ENCODE measurements around the gene NCOA1.
"Not testable (repeated sequence)": the region's sequence is repeated elsewhere in the genome, so short reads cannot be mapped to it uniquely, and the experiment has no call there.

Gene NCOA1

GRCh38 chr2:24566209-24566608 lies 75.2 kb downstream of the NCOA1 start:
- DNase-seq (ENCODE audit: insufficient read length, low spot score) (no peak), FAIRE-seq (no peak)
- no peak for TF ChIP-seq CTCF (IDR thresholded peaks at IDR 0.05; ENCODE audit: insufficient read depth, missing control alignments)

- no peak for DNase-seq (ENCODE audit: insufficient read length, low spot score)
- no peak for FAIRE-seq
Measured at GRCh38 chr2:24566630-24567029, 75.6 kb downstream of the NCOA1 start.

GRCh38 chr2:24568551-24568950 lies 77.5 kb downstream of the NCOA1 start:
- no peak for TF ChIP-seq CTCF (IDR thresholded peaks at IDR 0.05; ENCODE audit: insufficient read depth, missing control alignments)
- DNase-seq (ENCODE audit: insufficient read length, low spot score) (no peak), FAIRE-seq (no peak)

More at GRCh38 chr2:24566630-24567029, 75.6 kb downstream of the NCOA1 start:
- no peak for TF ChIP-seq CTCF (IDR thresholded peaks at IDR 0.05; ENCODE audit: insufficient read depth, missing control alignments)

DNA sequence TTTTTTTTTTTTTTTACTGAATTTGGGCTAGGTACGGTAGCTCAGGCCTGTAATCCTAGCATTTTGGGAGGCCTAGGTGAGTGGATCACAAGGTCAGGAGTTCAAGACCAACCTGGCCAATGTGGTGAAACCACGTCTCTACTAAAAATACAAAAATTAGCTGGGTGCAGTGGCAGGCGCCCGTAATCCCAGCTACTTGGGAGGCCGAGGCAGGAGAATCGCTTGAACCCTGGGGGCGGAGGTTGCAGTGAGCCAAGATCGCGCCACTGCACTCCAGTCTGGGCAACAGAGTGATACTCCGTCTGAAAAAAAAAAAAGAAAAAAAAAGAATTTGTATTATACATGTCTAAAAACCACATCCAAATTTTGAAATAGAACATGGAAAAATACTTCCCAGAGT lies 78.5 kb downstream of the NCOA1 start:
- FAIRE-seq = not testable (repeated sequence)

DNA sequence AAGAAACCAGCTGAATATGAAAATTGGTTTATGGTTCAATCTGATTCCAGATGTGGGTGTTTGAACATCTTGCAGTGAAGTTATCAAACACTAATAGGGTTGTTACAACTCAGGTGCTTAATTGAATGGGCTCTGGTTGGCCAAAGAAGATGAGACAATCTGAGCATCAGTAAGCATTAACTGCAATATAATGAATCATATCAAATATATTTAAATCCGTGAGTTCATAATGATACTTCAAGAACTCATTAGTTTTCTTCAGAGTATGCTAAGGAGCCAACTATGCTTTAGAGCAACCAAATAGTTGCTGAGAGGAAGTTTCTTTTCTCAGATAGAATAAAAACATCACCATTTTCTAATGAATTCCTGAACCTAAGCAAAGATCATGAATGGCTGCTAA lies 79.2 kb downstream of the NCOA1 start:
- FAIRE-seq = no peak

More for the DNA sequence above, 78.5 kb downstream of the NCOA1 start:
- DNase-seq (ENCODE audit: insufficient read length, low spot score) = not testable (repeated sequence)

DNA sequence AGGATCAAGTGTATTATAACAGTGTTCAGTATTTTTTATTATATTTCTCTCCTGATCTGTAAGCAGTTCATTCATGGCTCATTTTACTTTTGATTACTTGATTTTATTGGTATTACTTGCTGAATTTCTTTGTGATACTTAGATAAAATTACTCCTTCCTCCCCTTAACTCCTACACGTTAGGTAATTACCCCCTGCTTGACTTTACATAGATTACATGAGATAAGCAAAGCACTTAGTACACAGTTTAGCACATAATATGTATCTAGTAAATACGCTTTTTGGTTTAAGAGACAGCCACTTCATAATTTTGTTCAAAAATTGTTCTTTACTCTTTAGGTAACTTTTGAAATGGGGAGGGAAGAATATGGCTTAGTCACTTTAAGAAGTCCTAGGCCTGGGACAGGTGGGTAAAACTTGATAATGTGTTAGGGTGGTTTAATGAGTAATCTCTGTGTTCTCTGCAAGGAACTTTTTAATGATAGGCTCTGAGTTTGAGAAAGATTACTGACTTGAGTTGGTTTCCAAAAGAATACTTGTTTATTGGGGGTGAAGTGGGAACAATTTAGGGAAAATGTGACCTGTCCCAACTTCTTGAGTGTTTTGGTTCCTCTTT lies 80.9 kb downstream of the NCOA1 start:
- no peak for TF ChIP-seq CTCF (IDR thresholded peaks at IDR 0.05; ENCODE audit: insufficient read depth, missing control alignments)
- no peak for FAIRE-seq
- DNase-seq (ENCODE audit: insufficient read length, low spot score) = no peak

More for the DNA sequence above, 79.2 kb downstream of the NCOA1 start:
- TF ChIP-seq CTCF (IDR thresholded peaks at IDR 0.05; ENCODE audit: insufficient read depth, missing control alignments) = no peak
- no peak for DNase-seq (ENCODE audit: insufficient read length, low spot score)

DNA sequence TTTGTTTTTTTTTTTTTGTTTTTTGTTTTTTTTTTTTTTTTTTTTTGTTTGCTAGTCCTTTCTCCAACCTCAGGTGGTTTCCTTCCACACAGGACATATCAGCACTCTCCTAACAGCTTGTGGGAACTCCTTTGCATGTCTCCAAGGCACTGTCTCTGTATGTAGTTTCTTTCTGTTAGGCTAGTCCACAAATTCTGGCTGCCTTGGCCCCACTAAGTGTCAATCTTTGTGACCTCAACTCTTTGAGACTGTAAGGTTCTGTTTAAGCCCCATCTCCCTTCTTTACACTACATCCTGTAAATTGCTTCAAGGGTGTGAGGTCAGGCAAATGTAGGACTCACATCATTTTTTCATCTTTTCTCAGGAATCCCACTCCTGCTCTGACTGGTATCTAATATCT lies 85.1 kb downstream of the NCOA1 start:
- no peak for DNase-seq (ENCODE audit: insufficient read length, low spot score)
- FAIRE-seq = no peak
- TF ChIP-seq CTCF (IDR thresholded peaks at IDR 0.05; ENCODE audit: insufficient read depth, missing control alignments) = no peak

GRCh38 chr2:24576617-24577016 lies 85.6 kb downstream of the NCOA1 start:
- no peak for DNase-seq (ENCODE audit: insufficient read length, low spot score)
- TF ChIP-seq CTCF (IDR thresholded peaks at IDR 0.05; ENCODE audit: insufficient read depth, missing control alignments) = no peak
- no peak for FAIRE-seq

Data from D721Med (cell line).